Right hindlimb (tissue), 1 donor: ENCODE data around the gene CFH.
"Not testable (repeated sequence)": the region's sequence is repeated elsewhere in the genome, so short reads cannot be mapped to it uniquely, and the experiment has no call there.

Experiments used
- DNase-seq: peaks from one replicate; pipeline ENCODE4 v3.0.0-alpha.2; 2018

The CFH gene

DNA sequence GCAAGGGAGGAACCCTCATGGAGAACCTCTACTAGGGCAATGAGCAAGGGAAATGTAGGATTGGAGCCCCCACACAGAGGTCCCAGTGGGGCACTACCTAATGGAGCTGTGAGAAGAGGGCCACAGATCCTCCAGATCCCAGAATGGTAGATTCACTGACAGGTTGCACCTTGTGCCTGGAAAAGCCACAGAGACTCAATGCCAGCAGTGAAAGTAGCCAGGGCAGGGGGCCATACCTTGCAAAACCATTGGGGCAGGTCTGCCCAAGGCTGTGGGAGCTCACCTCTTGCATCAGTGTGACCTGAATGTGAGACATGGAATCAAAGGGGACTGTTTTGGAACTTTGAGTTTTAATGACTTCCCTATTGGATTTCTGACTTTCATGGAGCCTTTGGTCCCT, 17.9 kb downstream of the CFH start:
- no peak for DNase-seq

DNA sequence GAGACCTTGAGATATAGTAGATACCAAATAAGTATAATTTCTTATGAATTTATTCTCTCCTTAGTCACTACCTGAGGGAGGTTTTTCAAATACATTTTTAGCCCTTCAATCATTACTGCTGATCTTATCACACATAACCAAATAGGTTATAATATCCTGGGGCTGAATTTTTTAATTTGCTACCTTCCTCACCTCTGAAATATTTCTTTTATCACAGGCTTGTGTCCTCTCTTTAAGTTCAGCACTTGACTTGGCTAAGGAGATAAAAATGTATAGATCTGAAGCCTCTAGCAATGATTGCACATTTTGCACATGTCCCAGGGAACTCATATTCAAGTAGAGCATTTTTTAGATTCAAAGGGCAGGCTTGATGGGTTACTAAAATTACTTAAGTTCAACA, 23.1 kb downstream of the CFH start:
- DNase-seq, result no peak

DNA sequence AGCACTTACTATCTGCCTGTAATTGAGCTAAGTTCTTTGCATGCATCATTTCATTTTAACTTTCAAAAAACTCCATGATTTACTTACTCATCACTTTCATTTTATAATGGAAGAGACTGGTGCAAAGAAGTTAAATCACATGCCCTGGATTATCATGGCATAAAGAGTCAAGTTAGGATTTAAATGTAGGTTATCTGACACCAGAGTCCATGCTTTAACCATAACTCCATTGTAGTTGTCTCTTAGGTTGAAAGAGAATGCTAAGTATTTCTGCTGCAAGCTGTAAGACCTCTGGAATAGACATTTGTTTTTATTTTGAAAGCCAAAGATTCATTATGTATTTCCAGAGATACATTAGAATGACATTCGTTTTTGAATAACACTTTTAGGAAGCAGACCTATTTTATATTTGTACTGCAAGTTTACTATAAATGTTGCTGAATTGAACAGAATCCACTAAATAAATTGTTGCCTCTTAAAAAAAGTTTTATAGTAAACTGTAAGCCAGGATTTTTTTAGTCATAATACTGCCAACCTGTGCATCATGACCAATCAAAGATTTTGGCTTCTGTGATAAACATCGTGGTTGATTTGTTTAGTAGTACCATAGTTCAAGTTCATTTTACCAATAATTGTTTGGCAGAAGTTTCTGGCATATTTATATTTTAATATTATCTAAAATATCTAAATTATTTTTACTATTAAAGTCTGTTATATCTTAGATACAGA, 26.1 kb downstream of the CFH start:
- DNase-seq, result no peak

DNA sequence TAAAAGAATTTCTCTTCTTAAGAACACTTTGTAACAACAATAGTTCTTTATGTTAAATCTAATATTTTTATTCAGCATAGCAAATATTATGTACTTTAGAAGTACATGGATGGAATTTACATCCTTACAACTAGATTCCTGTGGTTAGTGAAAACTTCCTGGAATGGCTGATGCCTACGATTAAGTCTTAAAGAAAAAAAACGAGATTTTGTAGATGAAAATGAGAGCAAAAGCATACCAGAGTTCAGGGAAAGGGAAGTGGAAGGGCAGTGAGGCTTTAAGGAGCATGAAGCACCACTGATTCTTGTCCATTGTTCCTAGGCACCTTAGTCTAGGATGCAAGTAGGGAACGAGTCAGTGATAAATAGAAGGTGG, 26.7 kb downstream of the CFH start:
- no peak for DNase-seq

DNA sequence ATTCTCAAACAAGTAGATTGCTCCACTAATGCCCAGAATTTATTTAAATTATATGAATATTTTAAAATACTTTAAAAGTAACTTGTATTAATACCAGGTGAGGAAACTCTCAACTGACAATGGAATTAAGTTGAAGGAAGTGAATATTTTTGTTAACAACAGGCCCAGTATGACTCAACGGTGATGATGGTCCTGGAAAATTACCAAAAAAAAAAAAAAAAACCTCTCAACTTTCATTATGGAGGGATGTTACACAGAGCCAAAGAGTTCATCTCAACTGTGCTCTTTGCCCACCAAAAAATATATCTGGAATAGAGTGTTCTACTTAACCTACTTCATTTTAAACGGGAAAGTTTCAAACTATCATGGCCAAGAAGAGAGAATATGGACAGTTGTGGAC, 28.3 kb downstream of the CFH start:
- DNase-seq, result no peak

DNA sequence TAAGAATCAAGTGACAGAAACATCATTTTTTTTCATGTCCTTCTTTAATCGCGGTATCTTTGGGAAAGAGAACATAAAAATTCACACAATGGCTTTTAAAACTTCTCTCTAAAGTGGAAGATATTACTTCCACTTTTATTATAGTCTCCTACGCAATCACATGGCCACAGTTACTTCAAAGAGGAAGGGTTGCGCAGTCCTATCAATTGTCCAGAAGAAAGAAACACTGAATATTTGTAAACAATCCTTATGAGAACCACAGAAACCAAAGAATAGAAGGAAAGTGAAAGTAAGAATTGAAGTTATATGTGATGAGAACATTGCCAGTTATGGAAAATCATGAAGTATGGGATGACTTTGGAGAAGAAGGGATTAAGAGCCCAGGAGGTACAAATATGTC, 32.6 kb downstream of the CFH start:
- no peak for DNase-seq

DNA sequence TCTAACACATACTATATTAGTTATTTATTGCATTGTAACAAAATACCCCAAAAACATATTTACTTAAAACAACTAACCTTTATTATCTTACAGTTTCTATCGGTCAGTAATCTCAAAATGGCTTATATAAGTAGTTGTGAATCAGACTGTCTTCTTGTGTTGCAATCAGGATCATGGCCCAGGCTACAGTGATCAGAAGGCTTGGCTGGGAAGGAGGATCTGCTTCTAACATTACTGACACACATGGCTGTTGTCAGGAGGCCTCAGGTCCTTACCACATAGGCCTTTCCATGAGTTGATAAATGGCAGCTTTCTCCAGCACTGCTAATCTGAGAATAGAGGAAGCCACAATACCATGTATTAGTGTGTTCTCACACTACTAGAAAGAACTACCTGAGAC, 33.7 kb downstream of the CFH start:
- no peak for DNase-seq

DNA sequence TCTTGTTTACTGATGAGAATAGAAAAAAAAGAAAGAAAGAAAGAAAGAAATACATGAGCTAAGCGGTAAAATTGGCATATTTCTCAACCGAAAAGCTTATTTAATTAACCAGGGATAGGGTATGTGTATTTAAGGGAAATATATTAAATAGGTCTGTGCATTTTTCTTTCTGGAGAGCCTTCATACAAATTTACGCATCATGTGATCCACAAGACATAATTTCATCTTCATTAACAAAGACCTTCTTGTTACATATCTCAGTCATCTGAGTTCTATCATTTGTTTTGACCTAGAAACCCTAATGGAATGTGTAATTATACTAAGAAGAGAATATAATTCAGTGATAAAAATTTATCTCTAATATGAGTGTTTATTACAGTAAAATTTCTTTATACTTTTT, 37.2 kb downstream of the CFH start:
- no peak for DNase-seq

DNA sequence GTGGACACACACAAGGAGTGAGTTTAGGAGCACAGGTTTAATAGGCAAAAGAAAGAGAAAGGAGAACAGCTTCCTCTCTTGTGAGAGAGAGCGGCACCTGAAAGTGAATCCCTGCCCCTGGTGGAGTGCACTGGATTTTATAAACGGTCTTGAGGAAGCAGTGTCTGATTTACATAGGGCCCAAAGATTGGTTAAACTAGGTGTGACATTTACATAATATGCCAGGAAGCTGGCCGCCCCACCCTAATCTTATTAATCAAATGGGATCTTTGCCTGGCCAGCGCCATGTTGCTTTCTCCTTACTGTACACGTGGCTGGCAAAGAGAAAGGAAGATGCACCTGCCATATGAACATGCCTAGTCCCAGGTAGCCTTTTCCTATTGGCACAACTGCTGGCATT, 38.7 kb downstream of the CFH start:
- DNase-seq, result no peak

DNA sequence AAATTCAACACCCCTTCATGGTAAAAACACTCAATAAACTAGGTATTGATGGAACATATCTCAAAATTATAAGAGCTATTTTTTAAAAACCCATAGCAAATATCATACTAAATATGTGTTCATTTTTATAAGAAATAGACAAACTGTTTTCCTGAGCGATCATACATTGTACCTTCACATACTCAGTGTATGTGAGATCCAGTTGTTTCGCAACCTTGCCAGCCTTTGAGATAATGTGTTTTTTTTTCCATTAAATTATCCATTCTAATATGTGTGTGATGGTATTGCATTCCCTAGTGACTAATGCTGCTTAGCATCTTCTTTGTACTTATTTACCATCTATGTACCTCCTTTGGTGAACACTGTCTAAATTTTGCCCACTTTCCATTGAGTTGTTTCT, 47.1 kb downstream of the CFH start:
- no peak for DNase-seq

DNA sequence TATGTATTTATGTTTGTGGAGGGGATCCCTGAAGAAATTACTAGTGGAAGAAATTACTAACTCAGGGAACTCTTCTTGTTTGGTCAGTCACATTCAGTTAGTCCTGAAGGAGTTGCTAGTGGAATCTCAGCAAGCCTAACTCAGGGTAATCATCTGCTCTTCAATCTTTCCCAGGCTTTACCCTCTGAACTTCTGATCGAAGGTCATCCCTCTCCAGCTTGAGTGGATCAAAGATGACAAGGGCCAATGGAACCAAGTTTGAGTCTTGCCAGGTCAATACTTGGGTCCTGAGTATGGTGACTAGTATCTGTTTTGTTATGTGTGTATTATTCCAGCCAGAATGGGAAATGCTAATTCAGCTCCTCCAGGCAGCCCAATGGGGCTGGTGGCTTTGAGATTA, 49.3 kb downstream of the CFH start:
- DNase-seq, result no peak

DNA sequence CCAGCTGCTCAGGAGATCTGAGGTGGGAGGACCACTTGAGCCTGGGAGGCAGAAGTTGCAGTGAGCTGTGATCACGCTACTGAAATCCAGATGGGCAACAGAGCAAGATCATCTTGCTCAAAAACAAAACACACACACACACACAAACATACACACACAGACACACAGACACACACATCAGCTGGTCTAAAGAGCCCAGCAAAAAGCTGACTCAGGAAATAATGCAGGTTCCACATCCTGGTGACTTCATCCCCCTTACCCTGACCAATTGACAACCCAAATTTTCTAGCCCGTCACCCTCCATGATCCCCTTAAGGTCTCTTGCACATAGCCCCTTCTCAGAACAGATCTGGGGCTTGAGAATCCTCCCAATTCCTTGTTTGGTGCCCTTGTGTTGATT, 58.0 kb downstream of the CFH start:
- not testable (repeated sequence) for DNase-seq

DNA sequence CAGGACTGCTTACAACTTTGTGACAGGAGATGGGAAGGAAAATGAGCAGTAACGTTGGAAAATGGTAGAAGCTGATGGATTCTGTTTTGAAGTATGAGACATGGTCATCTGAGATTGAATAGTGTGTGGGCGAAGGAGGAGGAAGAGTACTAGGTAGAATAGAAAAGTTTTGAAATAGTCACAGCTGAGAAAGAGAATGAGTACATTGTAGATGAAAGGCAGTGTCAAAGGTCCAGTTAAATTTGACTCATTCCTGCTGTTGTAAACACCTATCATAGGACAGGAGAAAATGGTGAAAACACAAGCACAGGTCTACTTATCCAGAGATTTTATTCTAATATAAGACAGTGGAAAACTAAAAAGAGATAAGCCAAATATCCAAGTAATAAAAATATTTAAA, 66.0 kb downstream of the CFH start:
- DNase-seq, result no peak

DNA sequence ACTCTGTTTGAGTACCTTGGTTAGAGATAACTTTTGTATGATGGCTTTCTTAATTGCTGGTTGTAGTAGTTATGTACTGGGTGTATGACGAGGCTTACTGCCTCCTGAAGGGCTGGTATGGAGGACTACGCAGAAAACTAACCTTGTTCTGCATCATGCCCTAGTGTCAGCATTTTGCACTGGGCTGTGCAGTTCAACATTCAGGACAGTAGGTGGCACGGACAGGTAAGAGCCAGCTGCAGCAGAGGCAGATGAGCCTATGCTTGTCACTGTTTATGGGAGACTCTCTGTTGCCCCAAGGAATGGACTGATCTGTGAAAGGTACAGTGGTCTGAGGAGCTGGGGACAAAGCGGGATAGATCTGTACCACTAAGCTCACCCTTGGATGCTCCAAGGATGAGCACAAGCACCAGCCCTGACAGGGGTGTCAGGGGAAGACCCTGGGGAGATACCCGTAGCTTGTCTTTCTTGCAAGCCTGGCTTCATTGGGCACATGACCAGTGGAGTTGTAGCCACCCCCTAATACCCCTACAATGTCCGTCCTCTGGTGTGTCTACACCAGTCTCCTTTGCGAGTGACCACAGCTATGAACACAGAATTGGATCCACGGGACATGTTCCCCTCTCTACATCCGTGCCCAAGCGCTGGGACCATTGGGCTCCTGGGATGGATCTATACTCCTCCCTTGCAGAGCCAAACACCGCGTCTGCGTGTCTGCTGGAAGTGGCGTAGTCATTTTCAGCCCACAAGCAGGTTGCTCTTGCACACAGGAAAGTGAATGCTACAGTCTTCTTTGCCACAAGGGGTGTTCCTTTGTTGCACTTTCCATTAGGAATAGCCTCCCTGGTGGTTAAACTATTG, 71.7 kb downstream of the CFH start:
- peak; percentile 25 for DNase-seq

DNA sequence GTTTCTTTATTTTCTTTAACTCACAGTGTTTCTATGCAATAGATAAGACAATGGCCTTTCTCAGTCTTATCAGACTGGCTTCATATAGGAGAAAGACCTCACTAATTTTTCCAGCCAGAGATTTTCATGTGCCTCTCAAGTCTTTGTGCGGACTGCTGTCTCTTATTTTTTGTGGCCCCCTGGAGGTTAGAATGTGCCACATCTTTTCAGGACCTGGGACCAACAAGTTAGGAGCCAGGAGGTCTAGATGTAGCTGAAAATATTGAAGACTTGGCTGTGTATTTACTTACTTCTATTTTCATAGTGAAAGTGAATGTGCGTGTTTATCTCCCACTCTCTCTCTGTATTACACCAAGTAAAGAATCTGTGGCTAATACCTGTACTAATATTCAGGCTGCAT, 80.7 kb downstream of the CFH start:
- DNase-seq, result no peak

DNA sequence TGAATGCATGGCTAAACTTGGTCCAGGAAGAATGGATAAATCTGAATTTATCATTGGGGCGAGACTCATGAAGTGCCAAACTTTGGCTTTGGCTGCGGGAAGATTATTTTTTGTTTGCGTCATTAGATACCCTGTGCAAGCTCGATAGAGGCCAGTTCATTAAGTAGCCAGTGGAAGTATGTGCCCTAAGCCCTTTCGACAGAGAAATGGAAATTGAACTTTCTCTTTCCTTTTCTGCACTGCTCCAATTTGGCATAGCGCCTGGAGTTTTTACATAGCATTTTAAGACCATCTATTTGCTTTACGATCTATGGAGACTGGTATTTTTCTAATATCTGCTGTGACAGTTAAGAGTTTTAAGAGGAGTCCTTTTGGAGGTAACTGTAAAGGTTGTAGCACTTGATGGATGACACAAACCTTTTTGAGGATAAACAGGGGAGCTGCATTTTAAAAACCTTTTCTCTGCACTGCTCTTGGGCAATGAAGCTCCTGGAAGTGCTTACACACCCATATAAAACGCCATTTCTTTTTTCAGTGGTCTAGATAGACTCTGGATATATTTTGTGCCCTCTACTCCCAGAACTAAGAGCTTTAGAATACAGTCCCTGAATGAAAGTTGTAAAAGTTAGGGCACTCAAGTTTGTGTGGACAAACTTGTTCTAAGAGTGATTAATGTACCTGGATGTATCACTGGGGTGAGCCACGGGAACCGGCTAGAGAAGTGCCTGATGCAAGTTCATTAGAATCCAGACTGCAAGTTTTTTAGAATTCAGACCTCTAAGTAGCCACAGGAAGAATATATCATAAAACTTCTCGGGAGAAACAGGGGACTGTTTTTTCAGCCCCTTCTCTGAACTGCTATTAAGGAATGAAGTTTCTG, 81.5 kb downstream of the CFH start:
- no peak for DNase-seq

DNA sequence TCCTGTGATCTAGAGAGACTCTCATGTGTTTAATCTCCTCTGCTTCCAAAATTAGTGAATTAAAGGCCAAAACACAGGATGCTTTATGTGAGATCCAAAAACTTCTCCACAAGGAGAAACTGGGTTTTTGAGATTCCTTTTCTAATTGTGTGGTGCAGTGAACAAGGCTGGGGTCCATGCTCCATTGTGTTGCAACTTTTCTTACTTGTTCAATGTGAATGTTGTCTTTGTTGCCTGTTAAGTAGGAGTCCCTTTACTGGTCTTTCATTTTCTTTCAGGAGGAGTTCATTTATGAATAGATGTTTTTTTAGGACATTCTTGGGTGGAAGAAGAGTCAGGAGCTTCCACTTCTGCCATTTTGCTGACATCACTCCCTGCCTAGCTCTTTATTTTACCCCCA, 82.2 kb downstream of the CFH start:
- DNase-seq, result no peak

DNA sequence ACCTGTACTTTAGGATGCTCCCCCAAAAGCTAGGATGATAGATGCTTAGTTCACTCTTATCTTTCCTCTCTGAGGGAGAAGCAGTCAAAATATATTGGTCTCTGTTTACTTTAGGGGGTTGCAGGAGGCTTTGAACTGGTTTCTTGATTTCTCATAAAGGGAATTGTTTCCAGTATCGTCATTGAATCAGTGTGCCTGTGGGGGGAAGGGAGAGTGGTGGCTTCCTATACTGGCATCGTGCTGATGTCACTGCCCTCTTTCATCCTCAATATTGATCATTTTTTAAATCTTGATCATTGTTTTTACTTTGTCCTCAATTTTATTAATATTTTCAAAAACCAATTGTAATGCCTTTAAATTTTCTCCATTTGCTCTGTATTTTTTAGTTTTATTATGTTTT, 82.6 kb downstream of the CFH start:
- DNase-seq, result no peak

DNA sequence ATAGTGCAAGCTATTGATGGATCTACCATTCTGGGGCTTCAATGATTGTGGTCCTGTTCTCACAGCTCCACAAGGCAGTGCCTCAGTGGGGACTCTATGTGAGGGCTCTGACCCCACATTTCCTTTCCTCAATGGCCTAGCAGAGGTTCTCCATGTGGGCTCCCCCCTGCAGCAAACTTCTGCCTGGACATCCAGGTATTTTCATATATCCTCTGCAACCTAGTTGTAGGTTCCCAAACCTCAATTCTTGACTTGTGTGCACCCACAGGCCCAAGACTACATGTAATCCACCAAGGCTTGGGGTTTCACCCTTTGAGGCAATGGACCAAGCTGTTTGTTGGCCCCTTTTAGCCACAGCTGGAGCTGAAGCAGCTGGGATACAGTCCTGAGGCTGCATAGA, 86.9 kb downstream of the CFH start:
- DNase-seq, result no peak

DNA sequence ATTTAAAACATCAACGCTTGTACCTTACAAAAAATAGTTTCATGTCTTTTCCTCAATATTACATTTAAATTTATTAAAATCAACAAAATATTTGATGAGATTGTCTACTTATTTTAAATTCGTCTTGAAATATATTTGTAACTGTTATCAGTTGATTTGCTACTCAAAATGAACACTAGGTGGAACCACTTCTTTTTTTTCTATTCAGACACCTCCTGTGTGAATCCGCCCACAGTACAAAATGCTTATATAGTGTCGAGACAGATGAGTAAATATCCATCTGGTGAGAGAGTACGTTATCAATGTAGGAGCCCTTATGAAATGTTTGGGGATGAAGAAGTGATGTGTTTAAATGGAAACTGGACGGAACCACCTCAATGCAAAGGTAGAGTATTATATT, 91.4 kb downstream of the CFH start:
- DNase-seq, result not testable (repeated sequence)

DNA sequence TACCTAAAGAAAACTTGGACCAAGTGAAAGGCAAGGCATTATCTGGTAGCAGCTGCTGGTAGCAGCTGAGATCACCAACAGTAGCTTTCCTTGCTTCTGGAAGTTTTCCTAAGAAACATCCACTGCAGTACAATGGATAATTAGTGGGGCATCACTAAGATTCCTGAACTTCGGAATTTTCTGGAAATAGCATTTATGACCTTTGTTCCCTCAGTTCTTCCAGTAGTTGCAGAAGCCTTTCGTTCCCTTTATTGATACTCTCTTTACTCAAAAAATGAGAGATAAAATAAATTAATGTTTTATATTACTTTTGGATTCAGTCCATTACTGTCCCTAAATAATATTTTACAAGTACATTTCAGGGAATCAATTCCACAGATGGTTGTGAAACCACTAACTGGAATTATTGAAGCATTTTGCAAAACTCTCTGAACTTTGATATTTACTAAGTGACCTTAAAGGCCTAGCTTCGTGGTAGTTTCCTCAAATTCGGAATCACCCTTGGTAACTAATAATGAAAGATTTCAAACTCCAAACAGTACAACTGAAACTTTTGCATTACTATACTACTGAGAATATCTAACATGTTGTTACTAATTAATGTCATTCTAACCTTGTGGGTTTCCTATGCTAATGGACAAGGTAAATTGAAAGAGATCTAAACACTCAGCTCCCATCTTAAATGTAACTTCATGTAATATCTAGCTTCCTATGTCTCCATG, 113.3 kb downstream of the CFH start:
- DNase-seq, result not testable (repeated sequence)

DNA sequence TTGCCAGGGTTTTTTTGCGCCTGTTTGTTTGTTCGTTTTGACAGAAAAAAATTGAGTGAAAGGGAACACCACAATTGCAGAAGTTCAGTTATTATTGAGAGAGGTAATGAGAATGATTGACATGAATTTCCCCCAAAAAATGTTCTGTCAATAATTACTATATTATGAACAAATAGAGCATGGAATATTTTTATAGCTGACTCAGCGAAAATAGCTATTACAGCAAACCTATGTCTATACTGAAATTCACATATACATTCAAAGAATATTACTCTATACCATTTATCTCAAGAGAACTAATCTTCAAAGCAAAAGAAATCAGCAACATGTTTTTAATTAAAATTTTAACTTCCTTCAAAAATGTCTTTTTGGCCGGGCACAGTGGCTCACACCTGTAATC, 118.0 kb downstream of the CFH start:
- DNase-seq, result not testable (repeated sequence)

DNA sequence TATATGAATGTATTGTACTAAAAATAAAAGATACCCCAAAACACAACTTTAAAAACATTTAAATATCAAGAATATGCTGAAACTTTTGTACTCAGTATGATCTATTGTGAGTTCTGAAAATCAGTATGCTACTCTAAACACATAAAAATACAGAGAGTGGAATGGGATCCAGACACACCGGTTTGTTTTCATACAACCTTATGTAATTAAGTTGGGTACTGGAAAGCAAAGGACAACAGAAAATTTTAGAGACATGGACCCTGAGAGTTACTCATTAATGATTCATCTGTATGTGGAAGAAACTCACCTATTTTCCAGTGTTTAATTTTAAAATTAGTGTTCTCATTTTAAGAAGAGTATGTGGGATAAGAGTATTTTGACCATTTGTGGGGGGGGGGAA, 121.9 kb downstream of the CFH start:
- no peak for DNase-seq
